ENCODE measurements around the gene UCK2. TPM values are rescaled to one million over a fixed set of nuclear protein-coding genes. Genes with fewer than 3 reads are reported as not detected.

UCK2 gene
- total and polyA plus RNA-seq, 10 of the 15 experiments (the other 5 are each of a cell fraction or from before 2014, with no cell fraction given) = 55.3 to 106 (median 84.9) TPM

GRCh38 chr1:165858967-165859845 lies 31.8 kb downstream of the UCK2 start:
- no peaks in the 10 kb centered on the region for H4K20me1 ChIP-seq (ENCODE audit: control insufficient read depth, insufficient read depth)
- H3K36me3 ChIP-seq (ENCODE audit: control insufficient read depth in 2 of 2, insufficient read depth in 2 of 2, low read length in 1 of 2) = peaks cover 0 to 5% of the 10 kb centered on the region in 2 experiments; a peak in 3 of 4 replicates
- no peak overlapping the region for H2AFZ ChIP-seq (ENCODE audit: control insufficient read depth, low read depth, low read length)
- DNase-seq (ENCODE audit: low read depth, low spot score) = no peak
- H3K27ac ChIP-seq (ENCODE audit: control insufficient read depth, insufficient read depth) = no peak overlapping the region
- no peak overlapping the region for H3K4me3 ChIP-seq
- no peaks in the 10 kb centered on the region for H3K9me3 ChIP-seq (replicated peaks; ENCODE audit: control insufficient read depth, insufficient read depth, low read length)
- ChIA-PET SMC1A (ENCODE audit: uncharacterized antibody, unreplicated experiment) (interaction anchor here (1.0 to 3.5 kb wide), 4 partner anchors 13 to 30 kb away, joined by 3 to 21 read pairs (median 11); no protein-coding TSS in a partner anchor), RAD21 (ENCODE audit: unreplicated experiment) (no interaction called here), POLR2A (interaction anchor here (0.9 to 1.2 kb wide), 3 partner anchors 12 to 161 kb away, joined by 3 read pairs; partner anchors contain the start of gene ALDH9A1), CTCF (interaction anchor here (0.6 to 9.7 kb wide), 6 partner anchors 8 to 173 kb away, joined by 3 to 62 read pairs (median 4); no protein-coding TSS in a partner anchor)
- peaks cover 79% of the 10 kb centered on the region for H3K79me2 ChIP-seq (ENCODE audit: control insufficient read depth, insufficient read depth, low read length)
- H3K4me1 ChIP-seq (ENCODE audit: control insufficient read depth, insufficient read depth, low read length) = peaks cover 34% of the 10 kb centered on the region
- intact Hi-C loops (cut with micrococcal nuclease; ENCODE audit: unreplicated experiment) (no loop called here), in situ Hi-C loops (cut with MboI) (no loop called here)
- no TSS peak for BruUV-seq (replicated peaks)
- 91% methylated on average over 10 of the region's 10 CpGs for WGBS (ENCODE audit: insufficient coverage, insufficient replicate concordance, low lambda C conversion rate, missing lambda C conversion rate)
- H3K27me3 ChIP-seq (replicated peaks in 1 of 2; ENCODE audit: control insufficient read depth in 2 of 2, insufficient read depth in 2 of 2, low read length in 1 of 2) = no peaks in the 10 kb centered on the region
- H3K4me2 ChIP-seq (ENCODE audit: control insufficient read depth, insufficient read depth) = no peak overlapping the region
- no peak for ATAC-seq
- no peak overlapping the region for H3K9ac ChIP-seq (ENCODE audit: control insufficient read depth, insufficient read depth, low read length)
- FAIRE-seq = no peak
- TF ChIP-seq ZSCAN29 (IDR thresholded peaks at IDR 0.05) (no peak), MXI1 (IDR thresholded peaks at IDR 0.05; ENCODE audit: low read depth, low read length) (no peak), SIX5 (IDR thresholded peaks at IDR 0.05; ENCODE audit: low read depth, low read length, severe bottlenecking) (no peak), TCF12 (IDR thresholded peaks at IDR 0.05; ENCODE audit: low read depth, low read length) (no peak), POLR2AphosphoS2 (IDR thresholded peaks at IDR 0.05; ENCODE audit: low read depth, low read length) (no peak), ZNF592 (IDR thresholded peaks at IDR 0.05) (no peak), SUPT20H (IDR thresholded peaks at IDR 0.05; ENCODE audit: borderline replicate concordance, control insufficient read depth, low read depth, low read length) (no peak), MEF2A (IDR thresholded peaks at IDR 0.05; ENCODE audit: insufficient read depth, low read depth, low read length) (no peak), CEBPZ (IDR thresholded peaks at IDR 0.05; ENCODE audit: low read depth, low read length) (no peak), FOXM1 (IDR thresholded peaks at IDR 0.05; ENCODE audit: low read depth, low read length) (no peak), MYB (IDR thresholded peaks at IDR 0.05; ENCODE audit: borderline replicate concordance, low read depth, low read length) (no peak), TCF7 (IDR thresholded peaks at IDR 0.05; ENCODE audit: borderline replicate concordance) (no peak), BACH1 (IDR thresholded peaks at IDR 0.05; ENCODE audit: borderline replicate concordance) (no peak), E2F4 (IDR thresholded peaks at IDR 0.05; ENCODE audit: low read depth, low read length) (no peak), TARDBP (IDR thresholded peaks at IDR 0.05; ENCODE audit: borderline replicate concordance) (no peak)
